ENCODE measurements around the gene OXCT1.

DNA sequence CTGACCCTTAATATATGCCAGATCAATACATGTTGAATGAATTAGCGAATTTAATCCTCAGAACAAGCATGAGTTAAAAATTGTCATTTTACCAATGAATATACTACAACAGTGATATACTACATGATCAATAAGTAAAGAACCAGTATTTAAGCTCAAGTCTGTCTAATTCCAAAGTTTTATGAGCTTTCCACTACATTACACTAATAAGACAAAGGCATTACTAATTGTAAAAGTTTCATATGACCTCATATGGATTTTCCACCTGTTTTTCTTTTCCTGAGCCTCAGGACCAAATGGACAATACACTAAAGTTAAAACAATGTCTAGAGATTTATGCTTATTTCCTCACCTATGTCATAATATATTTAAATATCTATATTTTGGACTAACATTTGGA lies 80.8 kb downstream of the OXCT1 start:
- no peak for TF ChIP-seq POLR2AphosphoS5 (IDR thresholded peaks at IDR 0.05; ENCODE audit: low read depth, low read length)
- no peak for TF ChIP-seq SIN3A (IDR thresholded peaks at IDR 0.05; ENCODE audit: borderline replicate concordance, insufficient read depth, low read length)
- TF ChIP-seq, protein P1, sequence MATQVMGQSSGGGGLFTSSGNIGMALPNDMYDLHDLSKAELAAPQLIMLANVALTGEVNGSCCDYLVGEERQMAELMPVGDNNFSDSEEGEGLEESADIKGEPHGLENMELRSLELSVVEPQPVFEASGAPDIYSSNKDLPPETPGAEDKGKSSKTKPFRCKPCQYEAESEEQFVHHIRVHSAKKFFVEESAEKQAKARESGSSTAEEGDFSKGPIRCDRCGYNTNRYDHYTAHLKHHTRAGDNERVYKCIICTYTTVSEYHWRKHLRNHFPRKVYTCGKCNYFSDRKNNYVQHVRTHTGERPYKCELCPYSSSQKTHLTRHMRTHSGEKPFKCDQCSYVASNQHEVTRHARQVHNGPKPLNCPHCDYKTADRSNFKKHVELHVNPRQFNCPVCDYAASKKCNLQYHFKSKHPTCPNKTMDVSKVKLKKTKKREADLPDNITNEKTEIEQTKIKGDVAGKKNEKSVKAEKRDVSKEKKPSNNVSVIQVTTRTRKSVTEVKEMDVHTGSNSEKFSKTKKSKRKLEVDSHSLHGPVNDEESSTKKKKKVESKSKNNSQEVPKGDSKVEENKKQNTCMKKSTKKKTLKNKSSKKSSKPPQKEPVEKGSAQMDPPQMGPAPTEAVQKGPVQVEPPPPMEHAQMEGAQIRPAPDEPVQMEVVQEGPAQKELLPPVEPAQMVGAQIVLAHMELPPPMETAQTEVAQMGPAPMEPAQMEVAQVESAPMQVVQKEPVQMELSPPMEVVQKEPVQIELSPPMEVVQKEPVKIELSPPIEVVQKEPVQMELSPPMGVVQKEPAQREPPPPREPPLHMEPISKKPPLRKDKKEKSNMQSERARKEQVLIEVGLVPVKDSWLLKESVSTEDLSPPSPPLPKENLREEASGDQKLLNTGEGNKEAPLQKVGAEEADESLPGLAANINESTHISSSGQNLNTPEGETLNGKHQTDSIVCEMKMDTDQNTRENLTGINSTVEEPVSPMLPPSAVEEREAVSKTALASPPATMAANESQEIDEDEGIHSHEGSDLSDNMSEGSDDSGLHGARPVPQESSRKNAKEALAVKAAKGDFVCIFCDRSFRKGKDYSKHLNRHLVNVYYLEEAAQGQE (IDR thresholded peaks at IDR 0.05; ENCODE audit: insufficient read depth in 1 of 2, low read depth in 2 of 2, low read length in 2 of 2) = no peak
- no peak for TF ChIP-seq TAF1 (IDR thresholded peaks at IDR 0.05; ENCODE audit: borderline replicate concordance, insufficient read depth, low read length)
- TF ChIP-seq FOXP2 (optimal IDR thresholded peaks at IDR 0.05; ENCODE audit: borderline replicate concordance, extremely low read depth, extremely low read length, insufficient read depth) = no peak

Data from PFSK-1 (cell line).